Activated CD8-positive, alpha-beta T cell treated with anti-CD3 and anti-CD28 coated beads for 36 hours (primary cell): ENCODE results near the gene RXFP3. TPM values are rescaled to one million over a fixed set of nuclear protein-coding genes. Genes with fewer than 3 reads are reported as not detected.

Source experiments
- ATAC-seq: fragments of 200-7000 bp; cut with Tn5 transposase; one replicate; pipeline ENCODE4 v1.10.0; 2021; ENCODE audit warnings: mild to moderate bottlenecking, moderate library complexity
- CTCF ChIA-PET: fragments of 350-600 bp; sonication (Branson Sonifier 250); formaldehyde crosslinking; loops from one replicate; lab custom pipeline; 2021; ENCODE audit warnings: antibody characterized with exemption; lab: Charles Lee
- POLR2A ChIA-PET: fragments of 350-600 bp; sonication (Branson Sonifier 250); formaldehyde crosslinking; loops from one replicate; lab custom pipeline; 2021; ENCODE audit warnings: antibody characterized with exemption; lab: Charles Lee
- DNase-seq: peaks from one replicate; pipeline ENCODE4 v3.0.0-alpha.2; 2020
- H3K27ac Mint-ChIP-seq: one replicate; pipeline ENCODE4 v1.8.0; 2021; ENCODE audit warnings: mild to moderate bottlenecking, mixed read lengths
- H3K27me3 Mint-ChIP-seq: one replicate; pipeline ENCODE4 v1.8.0; 2021; ENCODE audit warnings: mixed read lengths
- H3K36me3 Mint-ChIP-seq: one replicate; pipeline ENCODE4 v1.8.0; 2021; ENCODE audit warnings: low read depth, mixed read lengths
- H3K4me1 Mint-ChIP-seq: one replicate; pipeline ENCODE4 v1.8.0; 2021; ENCODE audit warnings: low read depth, mixed read lengths
- H3K4me3 Mint-ChIP-seq: one replicate; pipeline ENCODE4 v1.8.0; 2021; ENCODE audit warnings: mild to moderate bottlenecking, moderate library complexity, mixed read lengths
- H3K9me3 Mint-ChIP-seq: one replicate; pipeline ENCODE4 v1.8.0; 2021; ENCODE audit warnings: mixed read lengths
- intact Hi-C: fragments of 100-400 bp; cut with micrococcal nuclease; formaldehyde crosslinking; loops from one replicate; pipeline ENCODE4 v1.10.0; 2022
- total RNA-seq, 2 experiments: library from RNA; stranded (reverse); gene quantifications; one replicate each; pipeline ENCODE4 v1.2.3, GENCODE V29; 2021
- TF ChIP-seq, protein P1 (sequence below): fragments of 200-600 bp; IDR thresholded peaks from one replicate; pipeline ENCODE4 v1.8.0; 2022; ENCODE audit warnings: antibody characterized with exemption, mild to moderate bottlenecking

Gene RXFP3
- total RNA-seq, 2 experiments from 2014 or later = not detected

GRCh38 chr5:33928283-33928682, 7.9 kb upstream of the RXFP3 start:
- H3K27ac Mint-ChIP-seq = no peak overlapping the region
- H3K4me3 Mint-ChIP-seq = no peak overlapping the region
- POLR2A ChIA-PET = no interaction called here
- CTCF ChIA-PET = no interaction called here
- H3K4me1 Mint-ChIP-seq = no peaks in the 10 kb centered on the region
- H3K27me3 Mint-ChIP-seq = peaks cover 4% of the 10 kb centered on the region
- intact Hi-C loops = no loop called here
- H3K36me3 Mint-ChIP-seq = no peaks in the 10 kb centered on the region
- H3K9me3 Mint-ChIP-seq = no peaks in the 10 kb centered on the region
- TF ChIP-seq, protein P1, sequence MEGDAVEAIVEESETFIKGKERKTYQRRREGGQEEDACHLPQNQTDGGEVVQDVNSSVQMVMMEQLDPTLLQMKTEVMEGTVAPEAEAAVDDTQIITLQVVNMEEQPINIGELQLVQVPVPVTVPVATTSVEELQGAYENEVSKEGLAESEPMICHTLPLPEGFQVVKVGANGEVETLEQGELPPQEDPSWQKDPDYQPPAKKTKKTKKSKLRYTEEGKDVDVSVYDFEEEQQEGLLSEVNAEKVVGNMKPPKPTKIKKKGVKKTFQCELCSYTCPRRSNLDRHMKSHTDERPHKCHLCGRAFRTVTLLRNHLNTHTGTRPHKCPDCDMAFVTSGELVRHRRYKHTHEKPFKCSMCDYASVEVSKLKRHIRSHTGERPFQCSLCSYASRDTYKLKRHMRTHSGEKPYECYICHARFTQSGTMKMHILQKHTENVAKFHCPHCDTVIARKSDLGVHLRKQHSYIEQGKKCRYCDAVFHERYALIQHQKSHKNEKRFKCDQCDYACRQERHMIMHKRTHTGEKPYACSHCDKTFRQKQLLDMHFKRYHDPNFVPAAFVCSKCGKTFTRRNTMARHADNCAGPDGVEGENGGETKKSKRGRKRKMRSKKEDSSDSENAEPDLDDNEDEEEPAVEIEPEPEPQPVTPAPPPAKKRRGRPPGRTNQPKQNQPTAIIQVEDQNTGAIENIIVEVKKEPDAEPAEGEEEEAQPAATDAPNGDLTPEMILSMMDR = no peak
- ATAC-seq (no peak), DNase-seq (no peak)

- no peak overlapping the region for H3K4me3 Mint-ChIP-seq
- intact Hi-C loops = loop anchor here (10.0 kb wide), 1 partner anchor 345 kb away; no protein-coding TSS in a partner anchor
- H3K4me1 Mint-ChIP-seq = no peaks in the 10 kb centered on the region
- DNase-seq (no peak), ATAC-seq (peak; percentile 51)
- no peaks in the 10 kb centered on the region for H3K36me3 Mint-ChIP-seq
- no peaks in the 10 kb centered on the region for H3K9me3 Mint-ChIP-seq
- H3K27me3 Mint-ChIP-seq = peaks cover 4% of the 10 kb centered on the region
- ChIA-PET POLR2A (no interaction called here), CTCF (no interaction called here)
- H3K27ac Mint-ChIP-seq = no peak overlapping the region
- TF ChIP-seq, protein P1 = no peak
Measured at GRCh38 chr5:33929925-33930690, 6.1 kb upstream of the RXFP3 start.

- Mint-ChIP-seq H3K9me3 (no peaks in the 10 kb centered on the region), H3K27ac (no peak overlapping the region), H3K4me3 (no peak overlapping the region), H3K27me3 (peaks cover 12% of the 10 kb centered on the region), H3K36me3 (no peaks in the 10 kb centered on the region), H3K4me1 (no peaks in the 10 kb centered on the region)
- intact Hi-C loops = loop anchor here (10.0 kb wide), 1 partner anchor 346 kb away; no protein-coding TSS in a partner anchor
- CTCF ChIA-PET = interaction anchor here (0.9 to 1.7 kb wide), 4 partner anchors 8 to 342 kb away, joined by 3 to 6 read pairs (median 4); no protein-coding TSS in a partner anchor
- TF ChIP-seq, protein P1 = no peak
- ATAC-seq (no peak), DNase-seq (no peak)
- POLR2A ChIA-PET = no interaction called here
Measured at GRCh38 chr5:33931136-33931535, 5.0 kb upstream of the RXFP3 start.

DNA sequence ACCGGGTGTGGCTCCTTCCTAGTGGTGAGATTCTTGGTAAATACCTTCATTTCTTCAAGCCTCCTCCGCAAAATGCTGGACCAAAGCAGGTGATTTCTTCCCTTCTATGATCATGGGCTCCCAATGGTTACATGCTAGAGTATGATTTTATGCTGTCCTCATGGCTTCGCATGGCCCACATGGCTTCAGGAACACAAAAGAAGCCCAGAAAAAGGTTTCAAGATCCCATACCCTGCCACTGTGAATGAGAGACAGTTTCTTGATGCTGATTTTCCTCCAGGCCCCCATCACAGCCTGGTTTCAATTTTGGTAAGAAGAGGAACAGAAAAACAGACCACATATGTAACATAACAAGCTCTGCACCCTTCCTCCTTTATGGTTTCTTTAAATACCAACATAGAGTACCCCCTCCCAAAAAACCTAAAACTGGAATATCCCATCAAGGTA, 2.4 kb upstream of the RXFP3 start:
- intact Hi-C loops = loop anchor here (2.0 to 10.0 kb wide), 2 partner anchors 349 to 497 kb away; no protein-coding TSS in a partner anchor
- Mint-ChIP-seq H3K9me3 (no peaks in the 10 kb centered on the region), H3K4me3 (no peak overlapping the region), H3K4me1 (no peaks in the 10 kb centered on the region), H3K36me3 (no peaks in the 10 kb centered on the region), H3K27ac (no peak overlapping the region), H3K27me3 (peaks cover 31% of the 10 kb centered on the region)
- DNase-seq = no peak
- ChIA-PET POLR2A (no interaction called here), CTCF (interaction anchor here (0.7 to 4.0 kb wide), 13 partner anchors 10 to 493 kb away, joined by 3 to 33 read pairs (median 5); partner anchors contain the start of gene TARS1)
- no peak for ATAC-seq
- TF ChIP-seq, protein P1 = no peak

DNA sequence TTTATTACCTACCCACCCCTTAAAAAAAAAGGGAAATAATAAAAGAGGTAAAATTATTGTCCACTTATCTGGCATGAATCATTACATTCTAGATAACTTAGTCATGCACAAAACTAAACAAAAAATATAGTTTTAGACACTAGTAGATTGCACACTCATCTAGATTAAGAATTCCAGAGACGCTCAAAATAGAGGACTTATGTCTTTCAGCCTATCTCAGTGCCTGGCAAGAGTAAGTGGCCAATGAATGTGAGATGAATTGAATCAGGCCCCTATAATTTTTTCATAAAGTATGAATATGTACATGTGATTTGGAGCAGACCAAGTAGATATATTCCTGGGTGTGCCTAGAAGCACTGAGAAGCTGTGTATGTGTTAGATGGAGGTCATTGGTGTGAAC, 2.0 kb upstream of the RXFP3 start:
- DNase-seq (no peak), ATAC-seq (no peak)
- Mint-ChIP-seq H3K9me3 (no peaks in the 10 kb centered on the region), H3K27me3 (peaks cover 34% of the 10 kb centered on the region), H3K27ac (no peak overlapping the region), H3K36me3 (no peaks in the 10 kb centered on the region), H3K4me3 (no peak overlapping the region), H3K4me1 (no peaks in the 10 kb centered on the region)
- POLR2A ChIA-PET = no interaction called here
- intact Hi-C loops = loop anchor here (2.0 to 10.0 kb wide), 2 partner anchors 349 to 497 kb away; no protein-coding TSS in a partner anchor
- CTCF ChIA-PET = interaction anchor here (0.7 to 4.0 kb wide), 26 partner anchors 9 to 499 kb away, joined by 3 to 33 read pairs (median 5); partner anchors contain the start of gene TARS1
- TF ChIP-seq, protein P1 = no peak
